Skeletal muscle tissue (tissue), 4 donors: Measurements from ENCODE around the gene LLGL2. TPM values are rescaled to one million over a fixed set of nuclear protein-coding genes. Genes with fewer than 3 reads are reported as not detected.

Experiments used
- H3K27ac ChIP-seq: one replicate; pipeline ENCODE4 v1.7.0; 2013; ENCODE audit warnings: mild to moderate bottlenecking, low read depth, low read length, inconsistent platforms
- H3K27me3 ChIP-seq, 3 donors: one replicate each; pipeline ENCODE4 v1.7.0; 2013; ENCODE audit warnings: low read length in 3 of 3; ENCODE audit not compliant: control insufficient read depth in 3 of 3, insufficient read depth in 3 of 3
- H3K36me3 ChIP-seq, 3 donors: one replicate each; pipeline ENCODE4 v1.7.0; 2013; ENCODE audit warnings: low read length in 3 of 3; ENCODE audit not compliant: control insufficient read depth in 3 of 3, insufficient read depth in 3 of 3
- H3K4me1 ChIP-seq, 3 donors: one replicate each; pipeline ENCODE4 v1.7.0; 2013; ENCODE audit warnings: low read length in 3 of 3, mild to moderate bottlenecking in 3 of 3; ENCODE audit not compliant: control insufficient read depth in 3 of 3, insufficient read depth in 3 of 3
- H3K4me3 ChIP-seq, 3 donors: one replicate each; pipeline ENCODE4 v1.7.0; 2013; ENCODE audit warnings: low read length in 3 of 3
- H3K9ac ChIP-seq, 3 donors: one replicate each; pipeline ENCODE4 v1.7.0; 2013; ENCODE audit warnings: low read length in 3 of 3, mild to moderate bottlenecking in 3 of 3, moderate library complexity in 2 of 3, low read depth in 1 of 3
- H3K9me3 ChIP-seq, 3 donors: one replicate each; pipeline ENCODE4 v1.7.0; 2013; ENCODE audit warnings: low read length in 3 of 3; ENCODE audit not compliant: control insufficient read depth in 3 of 3
- total RNA-seq: library from RNA; depleted of rRNA; stranded (reverse); fragments of >200 nt; gene quantifications from one replicate; pipeline ENCODE4 v1.2.3, GENCODE V29; 2014
- donor health status: Osteomylitis.

The LLGL2 gene
- total RNA-seq, 1 donor from 2014 or later, result 4.7 TPM

DNA sequence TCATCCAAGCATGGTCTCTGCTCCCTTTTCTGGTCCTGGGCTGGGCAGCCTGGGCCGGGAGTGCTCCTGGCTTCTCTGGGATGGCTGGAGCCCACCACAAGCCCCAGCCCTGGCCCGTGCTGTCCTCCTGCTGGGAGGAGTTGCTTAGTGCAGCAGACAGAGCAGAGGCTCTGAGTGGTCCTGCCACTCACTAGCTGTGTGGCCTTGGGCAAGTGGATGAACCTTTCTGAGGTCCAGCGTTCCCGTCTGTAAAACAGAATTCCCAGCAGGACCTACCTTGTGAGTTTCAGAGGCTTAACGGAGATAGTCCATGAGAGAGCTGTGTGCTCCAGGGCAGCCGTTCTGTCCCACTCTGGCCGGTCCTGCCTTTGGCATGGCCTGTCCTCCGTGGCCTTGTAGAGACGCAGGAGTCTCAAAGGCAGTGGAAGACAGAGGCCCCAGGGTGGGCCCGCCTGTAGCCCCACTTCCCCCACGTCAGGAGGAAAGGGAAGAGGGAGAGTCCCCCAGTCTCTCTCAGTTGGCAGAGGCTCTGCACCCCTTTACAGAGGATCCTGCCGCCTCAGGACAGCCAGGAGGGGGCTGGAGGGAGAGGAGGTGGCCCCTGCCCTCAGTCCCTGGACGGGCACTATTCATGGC, 69.9 kb downstream of the LLGL2 start:
- Histone ChIP-seq H3K9ac (no peak overlapping the region), H3K27ac (no peak overlapping the region), H3K4me3 (no peak overlapping the region), H3K27me3 (peaks cover 0 to 29% (median 10%) of the 10 kb centered on the region in 3 donors), H3K36me3 (no peaks in the 10 kb centered on the region), H3K9me3 (no peaks in the 10 kb centered on the region), H3K4me1 (no peaks in the 10 kb centered on the region)

DNA sequence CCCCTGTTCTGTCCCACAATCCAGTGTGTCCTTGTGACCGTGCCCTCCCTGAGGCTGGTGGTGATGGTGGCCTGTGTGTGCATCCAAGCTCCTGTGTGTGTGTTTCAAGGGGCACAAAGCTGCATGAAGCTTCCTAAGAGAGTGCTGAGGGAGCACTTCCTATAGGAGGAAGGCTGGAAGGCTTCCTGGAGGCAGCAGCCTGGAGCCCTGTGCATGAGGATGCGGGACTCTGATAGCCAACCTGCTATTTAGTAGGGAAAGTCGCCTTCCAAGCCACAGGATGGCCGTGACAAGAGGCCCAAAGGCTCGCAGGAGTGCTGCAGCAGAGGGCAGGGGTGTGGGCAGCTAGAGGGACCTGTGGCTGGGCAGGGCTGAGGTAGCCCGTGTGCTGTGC, 70.4 kb downstream of the LLGL2 start:
- Histone ChIP-seq H3K9ac (no peak overlapping the region), H3K4me3 (no peak overlapping the region), H3K9me3 (no peaks in the 10 kb centered on the region), H3K27me3 (peaks cover 0 to 29% (median 10%) of the 10 kb centered on the region in 3 donors), H3K4me1 (no peaks in the 10 kb centered on the region), H3K27ac (no peak overlapping the region), H3K36me3 (no peaks in the 10 kb centered on the region)

DNA sequence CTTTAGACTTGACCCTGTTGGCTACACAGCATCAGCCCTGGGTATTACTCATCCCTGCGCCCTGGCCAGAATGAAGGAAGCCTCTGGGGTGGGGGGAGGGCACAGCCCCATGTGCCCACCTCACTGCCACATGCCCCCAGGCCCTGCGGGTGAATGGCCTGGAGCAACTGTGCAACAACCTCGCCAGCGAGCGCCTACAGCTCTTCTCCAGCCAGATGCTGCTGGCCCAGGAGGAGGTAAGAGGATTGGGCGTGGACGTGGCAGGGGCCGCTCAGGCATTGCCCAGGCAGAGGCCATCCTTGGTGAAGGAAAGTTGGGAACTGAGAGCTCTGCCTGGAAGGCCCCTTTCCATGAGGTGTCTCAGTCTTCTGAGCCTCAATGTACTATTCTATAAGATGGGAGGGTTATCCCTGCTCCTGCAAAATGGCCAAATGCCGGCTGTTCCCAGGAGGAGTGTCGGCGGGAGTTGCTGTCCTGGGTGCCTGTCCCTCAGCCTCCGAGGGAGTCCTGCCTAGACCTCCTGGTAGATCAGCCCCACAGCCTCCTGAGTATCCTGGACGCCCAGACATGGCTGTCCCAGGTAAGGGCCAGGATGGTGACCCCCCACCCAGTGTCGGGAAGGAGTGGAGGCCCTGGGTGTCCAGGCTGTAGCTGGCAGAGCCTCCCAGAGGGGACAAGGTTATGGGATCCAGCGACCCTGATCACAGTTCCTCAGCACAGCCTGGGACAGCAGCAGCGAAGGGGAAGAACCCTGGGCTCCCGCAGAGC, 71.0 kb downstream of the LLGL2 start:
- no peaks in the 10 kb centered on the region for H3K36me3 ChIP-seq
- no peak overlapping the region for H3K9ac ChIP-seq
- H3K4me1 ChIP-seq, result no peaks in the 10 kb centered on the region
- no peak overlapping the region for H3K27ac ChIP-seq
- H3K9me3 ChIP-seq, result no peaks in the 10 kb centered on the region
- H3K4me3 ChIP-seq, result no peak overlapping the region
- peaks cover 0 to 29% (median 14%) of the 10 kb centered on the region in 3 donors for H3K27me3 ChIP-seq

DNA sequence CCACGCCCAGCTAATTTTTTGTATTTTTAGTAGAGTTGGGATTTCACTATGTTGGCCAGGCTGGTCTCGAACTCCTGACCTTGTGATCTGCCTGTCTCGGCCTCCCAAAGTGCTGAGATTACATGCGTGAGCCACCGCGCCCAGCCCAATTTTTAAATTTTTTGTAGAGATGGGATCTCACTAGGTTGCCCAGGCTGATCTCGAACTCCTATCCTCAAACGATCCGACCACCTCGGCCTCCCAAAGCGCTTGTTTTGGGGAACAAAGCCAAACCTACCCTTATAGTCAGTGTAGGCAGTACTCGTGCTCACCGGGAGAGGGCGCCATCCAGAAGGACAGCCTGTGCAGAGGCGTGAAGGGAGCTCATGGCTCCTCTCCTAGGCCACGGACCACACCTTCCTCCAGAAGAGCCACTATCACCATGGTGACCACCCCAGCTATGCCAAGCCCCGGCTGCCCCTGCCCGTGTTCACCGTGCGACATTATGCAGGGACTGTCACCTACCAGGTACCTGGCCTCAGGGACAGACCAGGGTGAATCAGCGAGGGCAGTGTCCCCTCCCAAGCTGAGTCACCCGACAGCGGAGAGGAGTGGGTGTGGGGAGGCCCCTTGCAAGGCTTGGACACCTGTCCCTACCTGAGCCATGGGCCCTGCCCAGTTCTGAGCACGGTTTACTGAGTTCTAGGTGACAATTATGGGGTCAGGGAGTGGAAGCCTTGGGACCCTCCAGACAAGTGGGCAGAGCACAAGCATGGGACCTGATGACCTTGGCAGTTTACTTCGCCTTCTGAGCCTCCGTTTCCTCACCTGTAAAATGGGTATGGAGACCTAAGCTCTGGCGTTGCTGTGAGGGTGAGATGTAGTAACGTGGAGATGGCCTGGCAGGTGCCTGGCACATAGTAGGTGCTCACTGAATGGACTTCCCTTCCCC, 75.8 kb downstream of the LLGL2 start:
- Histone ChIP-seq H3K27me3 (peaks cover 0 to 9% (median 5%) of the 10 kb centered on the region in 3 donors), H3K4me1 (no peaks in the 10 kb centered on the region), H3K9ac (no peak overlapping the region), H3K9me3 (no peaks in the 10 kb centered on the region), H3K36me3 (no peaks in the 10 kb centered on the region), H3K27ac (no peak overlapping the region), H3K4me3 (no peak overlapping the region)

GRCh38 chr17:75602644-75603043, 77.1 kb downstream of the LLGL2 start:
- Histone ChIP-seq H3K27me3 (peaks cover 0 to 5% (median 0%) of the 10 kb centered on the region in 3 donors), H3K9me3 (no peaks in the 10 kb centered on the region), H3K4me3 (no peak overlapping the region), H3K9ac (no peak overlapping the region), H3K27ac (no peak overlapping the region), H3K36me3 (no peaks in the 10 kb centered on the region), H3K4me1 (no peaks in the 10 kb centered on the region)

DNA sequence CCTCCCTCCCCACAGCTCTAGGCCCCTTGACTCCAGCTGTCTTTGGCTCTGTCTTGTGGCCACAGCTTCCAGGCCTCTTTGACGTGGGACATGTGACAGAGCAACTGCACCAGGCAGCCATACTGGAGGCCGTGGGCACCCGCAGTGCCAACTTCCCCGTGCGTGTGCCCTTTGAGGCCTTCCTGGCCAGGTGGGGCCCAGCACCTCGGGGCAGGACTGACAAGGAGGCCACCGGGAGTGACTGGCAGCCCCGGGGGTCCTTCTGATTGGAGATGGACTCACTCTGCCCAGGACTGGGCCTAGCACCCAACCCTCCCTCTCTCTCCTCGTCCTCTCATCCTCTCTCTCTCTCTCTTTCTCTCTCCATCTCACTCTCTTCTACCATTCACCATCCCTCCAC, 77.6 kb downstream of the LLGL2 start:
- Histone ChIP-seq H3K27ac (no peak overlapping the region), H3K36me3 (no peaks in the 10 kb centered on the region), H3K4me1 (no peaks in the 10 kb centered on the region)

DNA sequence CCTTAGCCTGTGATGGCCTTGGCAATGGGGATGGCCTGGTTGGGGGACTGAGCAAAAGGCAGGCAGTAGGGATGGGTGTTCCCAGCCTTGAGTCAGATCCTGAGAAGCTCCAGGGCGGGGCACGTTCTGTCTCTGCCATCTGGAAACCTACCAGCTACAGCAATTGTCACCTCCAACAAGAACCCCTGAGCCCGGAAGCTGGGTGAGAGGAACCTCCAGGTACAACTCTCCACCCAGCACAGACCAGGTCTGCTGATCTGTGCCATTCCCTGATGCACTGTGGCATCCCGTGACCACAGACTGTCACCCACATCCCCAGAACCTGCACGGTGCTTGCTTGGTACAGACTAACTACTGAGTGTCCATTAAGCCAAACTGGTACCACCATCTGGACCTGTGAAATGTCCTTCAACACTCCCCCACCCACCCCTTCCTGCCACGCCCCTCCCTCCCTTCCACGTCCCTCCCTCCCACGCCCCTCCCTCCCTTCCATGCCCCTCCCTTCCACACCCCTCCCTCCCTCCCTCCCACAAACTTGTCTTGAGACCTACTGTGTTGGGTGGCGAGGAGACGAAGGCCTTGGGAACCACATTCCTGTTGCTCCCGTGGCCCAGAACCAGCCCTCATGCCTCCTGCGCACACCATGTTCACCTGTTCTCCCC, 78.7 kb downstream of the LLGL2 start:
- peaks cover 0 to 5% (median 0%) of the 10 kb centered on the region in 3 donors for H3K27me3 ChIP-seq
- H3K9ac ChIP-seq, result no peak overlapping the region
- H3K36me3 ChIP-seq, result no peaks in the 10 kb centered on the region
- no peaks in the 10 kb centered on the region for H3K4me1 ChIP-seq
- H3K4me3 ChIP-seq, result no peak overlapping the region
- no peak overlapping the region for H3K27ac ChIP-seq
- H3K9me3 ChIP-seq, result no peaks in the 10 kb centered on the region

More for the DNA sequence above, 77.6 kb downstream of the LLGL2 start:
- Histone ChIP-seq H3K9me3 (no peaks in the 10 kb centered on the region), H3K4me3 (no peak overlapping the region), H3K27me3 (peaks cover 0 to 5% (median 0%) of the 10 kb centered on the region in 3 donors), H3K9ac (no peak overlapping the region)

DNA sequence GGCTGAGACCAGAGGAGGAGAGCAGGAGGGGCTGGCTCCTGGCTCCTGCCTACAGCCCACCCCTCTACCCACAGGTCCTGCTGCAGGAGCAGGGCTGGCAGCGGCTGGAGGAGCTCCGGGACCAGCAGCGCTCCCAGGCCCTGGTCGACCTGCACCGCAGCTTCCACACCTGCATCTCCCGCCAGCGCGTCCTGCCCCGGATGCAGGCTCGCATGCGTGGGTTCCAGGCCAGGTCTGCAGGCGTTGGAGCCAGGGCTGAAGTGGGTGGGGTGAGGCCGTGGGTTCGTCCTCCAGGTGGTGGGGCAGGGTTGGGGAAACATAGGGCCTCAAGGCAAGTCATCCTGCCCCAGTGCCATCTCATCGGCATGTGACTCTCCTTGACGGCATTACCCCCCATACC, 80.3 kb downstream of the LLGL2 start:
- H3K4me1 ChIP-seq, result no peaks in the 10 kb centered on the region
- no peak overlapping the region for H3K27ac ChIP-seq
- peaks cover 0 to 2% (median 0%) of the 10 kb centered on the region in 3 donors for H3K36me3 ChIP-seq
- H3K4me3 ChIP-seq, result no peak overlapping the region
- no peaks in the 10 kb centered on the region for H3K9me3 ChIP-seq
- no peak overlapping the region for H3K9ac ChIP-seq
- peaks cover 0 to 5% (median 0%) of the 10 kb centered on the region in 3 donors for H3K27me3 ChIP-seq

DNA sequence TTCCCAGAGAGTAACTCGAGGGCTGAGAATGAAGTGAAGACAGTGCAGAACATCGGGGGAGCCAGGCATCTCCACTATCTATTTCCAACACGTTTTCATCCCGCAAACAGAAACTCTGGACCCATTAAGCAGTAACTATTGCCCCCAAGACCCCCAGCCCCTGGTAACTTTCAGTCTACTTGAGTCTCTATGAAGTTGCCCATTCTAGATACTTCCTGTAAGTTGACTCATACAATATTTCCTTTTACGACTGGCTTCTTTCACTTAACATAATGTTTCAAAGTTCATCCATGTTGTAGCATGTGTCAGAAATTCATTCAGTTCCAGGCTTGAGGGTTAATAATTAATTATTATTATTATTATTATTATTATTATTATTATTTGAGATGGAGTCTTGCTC, 81.6 kb downstream of the LLGL2 start:
- H3K4me1 ChIP-seq, result no peaks in the 10 kb centered on the region
- no peaks in the 10 kb centered on the region for H3K27me3 ChIP-seq
- H3K27ac ChIP-seq, result no peak overlapping the region
- no peak overlapping the region for H3K9ac ChIP-seq
- H3K9me3 ChIP-seq, result no peaks in the 10 kb centered on the region
- no peak overlapping the region for H3K4me3 ChIP-seq
- peaks cover 0 to 4% (median 0%) of the 10 kb centered on the region in 3 donors for H3K36me3 ChIP-seq
